Aorta (tissue), 5 donors: ENCODE measurements around the gene ARHGAP4. TPM values are rescaled to one million over a fixed set of nuclear protein-coding genes. Genes with fewer than 3 reads are reported as not detected.
A peak's percentile ranks its signal among the peaks of the same experiment; 100 is the strongest.

Experiments
- ATAC-seq: fragments of 200-7000 bp; cut with Tn5 transposase; one replicate; pipeline ENCODE4 v1.9.1; 2022; ENCODE audit warnings: moderate library complexity; ENCODE audit not compliant: low FRiP score
- DNase-seq, 2 donors: peaks; one replicate each; pipeline ENCODE4 v3.0.0-alpha.2; 2020
- H3K27ac ChIP-seq, 2 donors: one replicate each; pipeline ENCODE4 v1.5.1; 2013; ENCODE audit warnings: low read length in 2 of 2, mild to moderate bottlenecking in 2 of 2, moderate library complexity in 2 of 2, control low read depth in 1 of 2, inconsistent platforms in 1 of 2, low read depth in 1 of 2
- H3K27me3 ChIP-seq, 2 donors: one replicate each; pipeline ENCODE4 v1.6.1; 2013; ENCODE audit warnings: control low read depth in 1 of 2, low read length in 1 of 2, mild to moderate bottlenecking in 1 of 2, moderate library complexity in 1 of 2; ENCODE audit not compliant: insufficient read depth in 2 of 2, control insufficient read depth in 1 of 2
- H3K36me3 ChIP-seq, 2 donors: one replicate each; pipeline ENCODE4 v1.6.1; 2013; ENCODE audit warnings: control low read depth in 1 of 2, low read length in 1 of 2, mild to moderate bottlenecking in 1 of 2; ENCODE audit not compliant: insufficient read depth in 2 of 2, control insufficient read depth in 1 of 2
- H3K4me1 ChIP-seq, 2 donors: one replicate each; pipeline ENCODE4 v1.6.1; 2013; ENCODE audit warnings: low read length in 2 of 2, control low read depth in 1 of 2, mild to moderate bottlenecking in 1 of 2, moderate library complexity in 1 of 2; ENCODE audit not compliant: insufficient read depth in 2 of 2, control insufficient read depth in 1 of 2
- H3K4me3 ChIP-seq, 2 donors: one replicate each; pipeline ENCODE4 v1.5.1; 2013; ENCODE audit warnings: low read length in 2 of 2, control low read depth in 1 of 2, mild to moderate bottlenecking in 1 of 2
- H3K9me3 ChIP-seq: one replicate; pipeline ENCODE4 v1.6.1; 2013; ENCODE audit warnings: mild to moderate bottlenecking, low read length; ENCODE audit not compliant: control insufficient read depth
- WGBS, 2 donors: extraction: QIAGEN DNeasy Blood & Tissue Kit; methylation state at CpG; one replicate each; pipeline ENCODE4 v1.1.7; 2013; 5-methylcytosine and 5-hydroxymethylcytosine counted together
- intact Hi-C, 2 donors: fragments of 100-400 bp; cut with DNase I; formaldehyde crosslinking; loops; one replicate each; pipeline versions ENCODE4 v1.14.2 to v1.15.0; 2022
- polyA plus RNA-seq, 2 donors: library from polyadenylated mRNA; stranded (reverse); fragments of 200-250 nt; gene quantifications; one replicate each; pipeline ENCODE4 v1.2.3, GENCODE V29; 2013
- total RNA-seq, 2 donors: library from RNA; stranded (reverse); fragmentation: NEBNext Ultra II Directional; extraction: Animal tissue kit (Norgen Biotek cat#: 25700); gene quantifications; one replicate each; pipeline ENCODE4 v1.2.1, GENCODE V29; 2021
- donor health status: healthy with polysubstance abuse.
- donor health status: Bipolar disorder and iron deficiency.
- donor health status: DM: no; HTN: no; CAD: no.
- donor health status: DM: no; HTN: no; CAD: no.
- donor health status: DM: yes; HTN: yes; CAD: no.

ARHGAP4 gene
- total and polyA plus RNA-seq, 4 donors: 13.5 to 81.3 (median 34.0) TPM

- Histone ChIP-seq H3K4me1 (no peaks in the 10 kb centered on the region), H3K27ac (no peak overlapping the region), H3K36me3 (no peaks in the 10 kb centered on the region), H3K27me3 (no peaks in the 10 kb centered on the region), H3K4me3 (no peak overlapping the region), H3K9me3 (no peaks in the 10 kb centered on the region)
- intact Hi-C loops: no loop called here
- 70 to 79% methylated on average over 16 to 18 of the region's 18 CpGs for WGBS, 2 donors
- ATAC-seq: no peak
- DNase-seq: peak in 1 of 2 donors; percentile 63
These were observed 22.7 kb downstream of the ARHGAP4 start for GRCh38 chrX:153903238-153903980.

- H3K9me3 ChIP-seq: no peaks in the 10 kb centered on the region
- H3K4me3 ChIP-seq: no peak overlapping the region
- H3K36me3 ChIP-seq: no peaks in the 10 kb centered on the region
- no peaks in the 10 kb centered on the region for H3K4me1 ChIP-seq
- DNase-seq (no peak), ATAC-seq (no peak)
- no peaks in the 10 kb centered on the region for H3K27me3 ChIP-seq
- WGBS, 2 donors: 64 to 66% methylated on average over 10 of the region's 10 CpGs
- intact Hi-C loops: no loop called here
- H3K27ac ChIP-seq: no peak overlapping the region
These were observed 23.7 kb downstream of the ARHGAP4 start for GRCh38 chrX:153902385-153902784.

GRCh38 chrX:153901753-153902140 is 24.3 kb downstream of the ARHGAP4 start:
- intact Hi-C loops: no loop called here
- no peak overlapping the region for H3K27ac ChIP-seq
- no peak overlapping the region for H3K4me3 ChIP-seq
- H3K4me1 ChIP-seq: no peaks in the 10 kb centered on the region
- no peak for ATAC-seq
- no peaks in the 10 kb centered on the region for H3K27me3 ChIP-seq
- WGBS, 2 donors: 58 to 65% methylated on average over 8 of the region's 8 CpGs
- H3K36me3 ChIP-seq: no peaks in the 10 kb centered on the region
- no peak for DNase-seq
- H3K9me3 ChIP-seq: no peaks in the 10 kb centered on the region

- no peak overlapping the region for H3K4me3 ChIP-seq
- H3K4me1 ChIP-seq: no peaks in the 10 kb centered on the region
- H3K27me3 ChIP-seq: no peaks in the 10 kb centered on the region
- DNase-seq (peak; percentile 77 to 78), ATAC-seq (no peak)
- no peaks in the 10 kb centered on the region for H3K9me3 ChIP-seq
- H3K36me3 ChIP-seq: no peaks in the 10 kb centered on the region
- H3K27ac ChIP-seq: no peak overlapping the region
- WGBS, 2 donors: 37 to 61% methylated on average over 25 to 26 of the region's 26 CpGs
- intact Hi-C loops: no loop called here
These were observed 25.0 kb downstream of the ARHGAP4 start for GRCh38 chrX:153900831-153901752.

- no peak for DNase-seq
- Histone ChIP-seq H3K4me1 (no peaks in the 10 kb centered on the region), H3K27me3 (no peaks in the 10 kb centered on the region), H3K9me3 (no peaks in the 10 kb centered on the region), H3K36me3 (no peaks in the 10 kb centered on the region), H3K4me3 (no peak overlapping the region), H3K27ac (no peak overlapping the region)
- ATAC-seq: no peak
- intact Hi-C loops: no loop called here
These were observed 28.2 kb downstream of the ARHGAP4 start for GRCh38 chrX:153897899-153898298.

GRCh38 chrX:153889123-153889522 is 36.9 kb downstream of the ARHGAP4 start:
- H3K4me3 ChIP-seq: no peak overlapping the region
- ATAC-seq (no peak), DNase-seq (no peak)
- H3K36me3 ChIP-seq: no peaks in the 10 kb centered on the region
- H3K4me1 ChIP-seq: no peaks in the 10 kb centered on the region
- no peak overlapping the region for H3K27ac ChIP-seq
- intact Hi-C loops: no loop called here
- 93 to 94% methylated on average over 6 of the region's 6 CpGs for WGBS, 2 donors
- H3K9me3 ChIP-seq: no peaks in the 10 kb centered on the region
- H3K27me3 ChIP-seq: no peaks in the 10 kb centered on the region

GRCh38 chrX:153888344-153888743 is 37.7 kb downstream of the ARHGAP4 start:
- Histone ChIP-seq H3K4me1 (no peaks in the 10 kb centered on the region), H3K36me3 (no peaks in the 10 kb centered on the region), H3K27ac (no peak overlapping the region), H3K27me3 (no peaks in the 10 kb centered on the region), H3K4me3 (no peak overlapping the region), H3K9me3 (no peaks in the 10 kb centered on the region)
- intact Hi-C loops: no loop called here
- DNase-seq (no peak), ATAC-seq (no peak)
- 61 to 66% methylated on average over 6 of the region's 6 CpGs for WGBS, 2 donors

- ATAC-seq: no peak
- H3K27me3 ChIP-seq: no peaks in the 10 kb centered on the region
- WGBS, 2 donors: 75 to 76% methylated on average over 8 of the region's 8 CpGs
These were observed 38.7 kb downstream of the ARHGAP4 start for GRCh38 chrX:153887385-153887784.

GRCh38 chrX:153886915-153887314 is 39.1 kb downstream of the ARHGAP4 start:
- intact Hi-C loops: no loop called here
- H3K4me3 ChIP-seq: no peak overlapping the region
- no peaks in the 10 kb centered on the region for H3K27me3 ChIP-seq
- H3K36me3 ChIP-seq: no peaks in the 10 kb centered on the region
- WGBS, 2 donors: 22 to 28% methylated on average over 13 of the region's 13 CpGs
- ATAC-seq (no peak), DNase-seq (no peak)
- no peak overlapping the region for H3K27ac ChIP-seq
- no peaks in the 10 kb centered on the region for H3K4me1 ChIP-seq
- H3K9me3 ChIP-seq: no peaks in the 10 kb centered on the region

More at GRCh38 chrX:153887385-153887784, 38.7 kb downstream of the ARHGAP4 start:
- Histone ChIP-seq H3K9me3 (no peaks in the 10 kb centered on the region), H3K4me3 (no peak overlapping the region), H3K27ac (no peak overlapping the region), H3K4me1 (no peaks in the 10 kb centered on the region), H3K36me3 (no peaks in the 10 kb centered on the region)
- no peak for DNase-seq
- intact Hi-C loops: no loop called here
